Myocyte (in vitro differentiated cells): ENCODE results near the gene BRD3OS. TPM values are rescaled to one million over a fixed set of nuclear protein-coding genes. Genes with fewer than 3 reads are reported as not detected.

ENCODE experiments used
- total RNA-seq: library from RNA; depleted of rRNA; stranded (reverse); fragments of >200 nt; gene quantifications from 2 replicates; pipeline ENCODE4 v1.2.3, GENCODE V29; 2014

The BRD3OS gene
- total RNA-seq, 1 donor from 2014 or later, result 13.4 TPM

Other genes with a start within 250 kb of the BRD3OS start
- 7.5 and 10.4 TPM in 2 replicates for gene VAV2, start 33.2 kb upstream of the BRD3OS start, total RNA-seq
- 14.2 and 19.0 TPM in 2 replicates for gene BRD3, start 42.5 kb downstream of the BRD3OS start, total RNA-seq
- 60.8 and 82.9 TPM in 2 replicates for gene WDR5, start 110.6 kb downstream of the BRD3OS start, total RNA-seq
- gene RNU6ATAC, start 139.1 kb downstream of the BRD3OS start, total RNA-seq, result not detected in 2 replicates